K562 (cell line): ENCODE measurements around the gene IL20RA. TPM values are rescaled to one million over a fixed set of nuclear protein-coding genes. Genes with fewer than 3 reads are reported as not detected.

Experiments
- ATAC-seq: fragments of 200-7000 bp; cut with Tn5 transposase; 3 replicates; pipeline ENCODE4 v1.9.1; 2020; ENCODE audit warnings: moderate library complexity
- BruUV-seq: library from RNA; stranded (reverse); fragments of 400-500 nt; replicated peaks from 2 replicates; lab custom pipeline; 2021; lab: Mats Ljungman, UMichigan
- CTCF ChIA-PET: fragments of 300-600 bp; formaldehyde crosslinking; extraction: SDS; loops from one replicate; lab custom pipeline; 2021; ENCODE audit warnings: low intra/inter-chr PET ratio; lab: Yijun Ruan, JAX
- POLR2A ChIA-PET: fragments of 300-600, 350-650 bp; sonication (Branson Sonifier 250); formaldehyde crosslinking; extraction: SDS; loops from one replicate; lab custom pipeline; 2021; ENCODE audit warnings: antibody characterized with exemption, inconsistent platforms; lab: Yijun Ruan, JAX
- DNase-seq, 4 experiments: peaks; one replicate each; pipeline versions ENCODE4 v3.0.0 to v3.0.0-alpha.2; 2011 to 2018; ENCODE audit warnings: low spot score in 3 of 4, mixed read lengths in 3 of 4; ENCODE audit errors: extremely low read depth in 1 of 4
- FAIRE-seq: peaks from 2 replicates; lab custom pipeline; 2011; peaks lifted over from hg19 to GRCh38; lab: Jason Lieb, UNC
- H2AFZ ChIP-seq: 2 replicates; pipeline ENCODE4 v1.6.0; 2011; ENCODE audit warnings: low read depth, low read length, control low read depth, inconsistent platforms
- H3K27ac ChIP-seq: fragments of 200-600 bp; 3 replicates; pipeline ENCODE4 v1.8.0; 2011; ENCODE audit warnings: low read depth, mild to moderate bottlenecking, control low read depth, inconsistent platforms, low read length, moderate library complexity, mixed read lengths; ENCODE audit errors: extremely low read depth
- H3K27me3 ChIP-seq, 2 experiments: fragments of 300-600 bp in 1 of 2; 2 replicates in 1 of 2; 3 replicates in 1 of 2; pipeline versions ENCODE4 v1.6.0 to v1.8.0; 2011; ENCODE audit warnings: inconsistent platforms in 2 of 2, low read length in 2 of 2, mild to moderate bottlenecking in 1 of 2, mixed read lengths in 1 of 2, moderate library complexity in 1 of 2; ENCODE audit not compliant: control insufficient read depth in 2 of 2, insufficient read depth in 2 of 2
- H3K36me3 ChIP-seq: fragments of 300-600 bp; 3 replicates; pipeline ENCODE4 v1.8.0; 2011; ENCODE audit warnings: mild to moderate bottlenecking, low read length, inconsistent platforms; ENCODE audit not compliant: control insufficient read depth, insufficient read depth
- H3K4me1 ChIP-seq, 2 experiments: fragments of 200-600 bp in 1 of 2; replicated peaks in 1 of 2; 2 replicates in 1 of 2; 3 replicates in 1 of 2; pipeline versions ENCODE4 v1.5.1 to v1.8.0; 2011; ENCODE audit warnings: inconsistent platforms in 2 of 2, low read length in 2 of 2, mild to moderate bottlenecking in 1 of 2, mixed read lengths in 1 of 2, moderate library complexity in 1 of 2; ENCODE audit not compliant: control insufficient read depth in 2 of 2, insufficient read depth in 2 of 2
- H3K4me2 ChIP-seq: 2 replicates; pipeline ENCODE4 v1.6.1; 2011; ENCODE audit warnings: low read length, control low read depth, inconsistent platforms, mixed read lengths; ENCODE audit not compliant: insufficient read depth
- H3K4me3 ChIP-seq: fragments of 200-600 bp; sonication (generic), shearing (Covaris generic); 2 replicates; pipeline ENCODE4 v1.5.1; 2016; ENCODE audit warnings: control low read depth, inconsistent platforms
- H3K79me2 ChIP-seq: fragments of 200-600 bp; 3 replicates; pipeline ENCODE4 v1.8.0; 2011; ENCODE audit warnings: low read length, inconsistent platforms; ENCODE audit not compliant: control insufficient read depth, insufficient read depth
- H3K9ac ChIP-seq, 2 experiments: 2 replicates each; pipeline versions ENCODE4 v1.6.0 to v1.6.1; 2011; ENCODE audit warnings: low read depth in 2 of 2, low read length in 2 of 2, control low read depth in 1 of 2, inconsistent platforms in 1 of 2, mild to moderate bottlenecking in 1 of 2, mixed read lengths in 1 of 2; ENCODE audit not compliant: insufficient read depth in 1 of 2
- H3K9me1 ChIP-seq: one replicate; pipeline ENCODE4 v1.6.0; 2011; ENCODE audit warnings: inconsistent platforms, mild to moderate bottlenecking, low read length, moderate library complexity; ENCODE audit not compliant: control insufficient read depth, insufficient read depth
- H3K9me3 ChIP-seq: replicated peaks from 2 replicates; pipeline ENCODE4 v1.5.1; 2011; ENCODE audit warnings: low read depth, low read length, inconsistent platforms; ENCODE audit not compliant: control insufficient read depth, insufficient read depth
- H4K20me1 ChIP-seq: replicated peaks from 2 replicates; pipeline ENCODE4 v1.6.1; 2011; ENCODE audit warnings: low read length, inconsistent platforms, mixed read lengths; ENCODE audit not compliant: control insufficient read depth, insufficient read depth
- PPARD ChIP-seq: fragments of 250-450 bp; sonication (Bioruptor Pico); IDR thresholded peaks from 2 replicates; pipeline ENCODE4 v1.8.0; 2022; ENCODE audit warnings: inconsistent platforms, mild to moderate bottlenecking, moderate library complexity
- SREBF2 ChIP-seq: sonication (generic); formaldehyde crosslinking; IDR thresholded peaks from 2 replicates; pipeline ENCODE4 v1.4.0; 2020; ENCODE audit warnings: mild to moderate bottlenecking, missing genetic modification reagents
- TFAM ChIP-seq: fragments of 250-450 bp; sonication (Bioruptor Pico); conservative IDR thresholded peaks from 2 replicates; pipeline ENCODE4 v1.5.0; 2021; ENCODE audit warnings: mild to moderate bottlenecking, moderate library complexity
- XRCC4 ChIP-seq: IDR thresholded peaks from one replicate; pipeline ENCODE4 v1.6.1; 2011; ENCODE audit not compliant: insufficient read depth, insufficient read length; ENCODE audit errors: extremely low read depth
- ZNF324 ChIP-seq: fragments of 250-450 bp; sonication (Bioruptor Pico); IDR thresholded peaks from 2 replicates; pipeline ENCODE4 v1.4.0; 2020; ENCODE audit warnings: mild to moderate bottlenecking
- ZSCAN29 ChIP-seq: fragments of 450-650 bp; IDR thresholded peaks from 2 replicates; pipeline ENCODE4 v1.6.1; 2017
- WGBS: fragments of 100-300 bp; shearing (Covaris generic); methylation state at CpG from one replicate; pipeline ENCODE4 v1.1.6; 2016; ENCODE audit warnings: low coverage, mixed read lengths; ENCODE audit not compliant: insufficient coverage; ENCODE audit errors: missing lambda C conversion rate; 5-methylcytosine and 5-hydroxymethylcytosine counted together
- in situ Hi-C: fragments of 300-500 bp; cut with MboI; formaldehyde crosslinking; loops from 4 replicates; pipeline ENCODE4 v1.15.0; 2018; ENCODE audit warnings: inconsistent platforms, mixed read lengths
- intact Hi-C: fragments of 100-400 bp; cut with micrococcal nuclease; formaldehyde crosslinking; loops from 2 replicates; pipeline ENCODE4 v1.14.2; 2022
- polyA plus RNA-seq, 8 experiments: library from polyadenylated mRNA; depleted of rRNA in 4 of 8; stranded (reverse) in 5 of 8; unstranded in 3 of 8; fragments of >200 nt; fragmentation: Nextera tagmentation in 2 of 8; fragmentation: Illumina TruSeq in 1 of 8; extraction: Ambion mirVana in 2 of 8; extraction: Trizol in 1 of 8; gene quantifications; 2 replicates each; pipeline versions ENCODE4 v1.2.1 to v1.2.3, GENCODE V29; 2011 to 2014; ENCODE audit warnings: inconsistent platforms in 1 of 8, missing spikeins in 1 of 8
- total RNA-seq, 7 experiments: library from RNA; depleted of rRNA in 6 of 7; stranded (reverse); fragments of >200 nt in 6 of 7; fragmentation: Illumina TruSeq in 2 of 7; extraction: Trizol in 2 of 7; gene quantifications; 2 replicates each; pipeline versions ENCODE4 v1.2.1 to v1.2.3, GENCODE V29; 2011 to 2021; ENCODE audit warnings: low replicate concordance in 1 of 7
- TF ChIP-seq, protein P1 (sequence below): sonication (generic); formaldehyde crosslinking; IDR thresholded peaks from 2 replicates; pipeline ENCODE4 v1.8.0; 2022; ENCODE audit warnings: missing genetic modification reagents, mild to moderate bottlenecking, borderline replicate concordance
- TF ChIP-seq, protein P2 (sequence below): fragments of 250-450 bp; sonication (Bioruptor Pico); IDR thresholded peaks from 2 replicates; pipeline ENCODE4 v1.4.0; 2020; ENCODE audit warnings: mild to moderate bottlenecking
- TF ChIP-seq, protein P3 (sequence below): fragments of 450-650 bp; formaldehyde crosslinking; IDR thresholded peaks from 2 replicates; pipeline ENCODE4 v1.4.0; 2020; ENCODE audit warnings: mild to moderate bottlenecking, moderate library complexity
- TF ChIP-seq, protein P4 (sequence below): fragments of 250-450 bp; sonication (Bioruptor Pico); IDR thresholded peaks from 2 replicates; pipeline ENCODE4 v1.5.0; 2020; ENCODE audit warnings: mild to moderate bottlenecking

The IL20RA gene
- total and polyA plus RNA-seq, 9 of the 15 experiments (the other 6 are each of a cell fraction or from before 2014, with no cell fraction given) = not detected

DNA sequence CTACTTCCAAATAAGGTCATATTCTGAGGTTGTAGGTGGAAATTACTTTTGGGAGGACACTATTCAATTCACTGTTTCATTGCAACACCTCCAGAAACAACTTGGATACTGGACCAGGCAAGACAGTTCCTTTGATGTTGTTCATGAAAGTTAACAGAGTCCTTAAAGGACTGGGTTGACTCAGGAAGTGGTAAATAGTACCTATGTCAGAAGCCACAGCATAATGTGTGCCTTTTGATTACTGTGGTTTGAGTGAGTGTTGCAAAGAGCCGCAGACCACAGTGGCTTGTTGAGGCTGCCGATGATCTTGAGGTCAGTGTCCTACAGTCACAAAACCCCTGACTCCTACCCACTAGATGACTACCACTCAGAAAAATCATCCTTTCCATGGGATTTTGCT is 10.9 kb downstream of the IL20RA start (continued):
- TF ChIP-seq ZNF324 (CRISPR knock-in tag) = no peak
- TF ChIP-seq SREBF2 (CRISPR knock-in tag) = no peak

DNA sequence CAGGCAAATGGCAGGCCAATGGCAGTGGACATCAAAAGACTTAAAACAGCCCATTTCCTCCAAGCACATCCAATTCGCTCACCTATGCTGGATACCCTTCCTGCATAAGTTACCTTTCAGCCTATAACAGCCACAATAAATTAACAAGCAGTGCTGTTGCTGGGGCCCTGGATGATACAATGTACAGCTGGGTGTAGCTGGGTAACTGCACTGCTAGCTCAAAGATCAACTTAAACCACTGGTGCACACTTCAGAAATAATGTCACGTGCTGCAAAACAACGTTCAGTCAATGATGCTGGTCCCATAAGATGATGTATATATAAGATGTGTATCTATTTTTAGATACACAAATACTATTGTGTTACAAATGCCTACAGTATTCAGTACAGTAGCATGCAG is 13.6 kb downstream of the IL20RA start:
- no peak overlapping the region for H2AFZ ChIP-seq
- H3K4me1 ChIP-seq = no peaks in the 10 kb centered on the region
- H3K9me3 ChIP-seq = no peaks in the 10 kb centered on the region
- 1% methylated on average over 3 of the region's 3 CpGs for WGBS
- H3K4me2 ChIP-seq = no peak overlapping the region
- no peak overlapping the region for H3K4me3 ChIP-seq
- H4K20me1 ChIP-seq = no peaks in the 10 kb centered on the region
- BruUV-seq = no TSS peak
- ATAC-seq (no peak), DNase-seq (no peak), FAIRE-seq (no peak)
- peaks cover 3 to 10% of the 10 kb centered on the region in 2 experiments; a peak in 1 of 5 replicates for H3K27me3 ChIP-seq
- TF ChIP-seq, protein P1, sequence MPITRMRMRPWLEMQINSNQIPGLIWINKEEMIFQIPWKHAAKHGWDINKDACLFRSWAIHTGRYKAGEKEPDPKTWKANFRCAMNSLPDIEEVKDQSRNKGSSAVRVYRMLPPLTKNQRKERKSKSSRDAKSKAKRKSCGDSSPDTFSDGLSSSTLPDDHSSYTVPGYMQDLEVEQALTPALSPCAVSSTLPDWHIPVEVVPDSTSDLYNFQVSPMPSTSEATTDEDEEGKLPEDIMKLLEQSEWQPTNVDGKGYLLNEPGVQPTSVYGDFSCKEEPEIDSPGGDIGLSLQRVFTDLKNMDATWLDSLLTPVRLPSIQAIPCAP = no peak
- no peaks in the 10 kb centered on the region for H3K9me1 ChIP-seq
- in situ Hi-C loops = no loop called here
- CTCF ChIA-PET = no interaction called here
- H3K9ac ChIP-seq = no peak overlapping the region
- intact Hi-C loops = no loop called here
- H3K79me2 ChIP-seq = no peaks in the 10 kb centered on the region
- POLR2A ChIA-PET = no interaction called here
- H3K36me3 ChIP-seq = no peaks in the 10 kb centered on the region
- no peak overlapping the region for H3K27ac ChIP-seq

DNA sequence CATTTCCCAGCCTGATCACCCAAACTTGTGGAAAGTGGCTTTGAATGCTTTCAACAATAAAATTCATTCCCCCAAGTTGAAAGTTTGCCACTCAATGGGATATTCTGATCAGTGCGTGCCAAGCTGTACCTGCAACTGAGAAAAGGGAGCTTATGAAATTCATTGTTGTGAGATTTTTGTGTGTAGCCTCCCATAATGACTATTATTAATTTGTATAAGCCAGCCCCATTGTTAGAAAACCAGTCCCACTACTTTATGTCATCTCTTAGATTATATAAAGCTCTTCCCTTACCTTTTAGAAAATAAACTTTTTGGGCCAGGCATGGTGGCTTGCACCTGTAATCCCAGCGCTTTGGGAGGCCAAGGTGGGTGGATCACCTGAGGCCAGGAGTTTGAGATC is 15.9 kb downstream of the IL20RA start:
- CTCF ChIA-PET = no interaction called here
- intact Hi-C loops (no loop called here), in situ Hi-C loops (no loop called here)
- no peaks in the 10 kb centered on the region for H3K79me2 ChIP-seq
- H3K9me3 ChIP-seq = no peaks in the 10 kb centered on the region
- FAIRE-seq (no peak), ATAC-seq (no peak), DNase-seq (no peak)
- H3K36me3 ChIP-seq = no peaks in the 10 kb centered on the region
- no peak overlapping the region for H3K4me3 ChIP-seq
- H3K27me3 ChIP-seq = peaks cover 3 to 10% of the 10 kb centered on the region in 2 experiments; a peak in 2 of 5 replicates
- H2AFZ ChIP-seq = no peak overlapping the region
- no peak overlapping the region for H3K9ac ChIP-seq
- no peaks in the 10 kb centered on the region for H4K20me1 ChIP-seq
- BruUV-seq = no TSS peak
- no peaks in the 10 kb centered on the region for H3K4me1 ChIP-seq
- POLR2A ChIA-PET = no interaction called here
- 2% methylated on average over 2 of the region's 2 CpGs for WGBS
- no peak overlapping the region for H3K27ac ChIP-seq
- no peak overlapping the region for H3K4me2 ChIP-seq
- H3K9me1 ChIP-seq = no peaks in the 10 kb centered on the region
- TF ChIP-seq ZSCAN29 (no peak), XRCC4 (no peak), TFAM (CRISPR knock-in tag) (no peak), PPARD (CRISPR knock-in tag) (no peak)
- TF ChIP-seq, protein P2, sequence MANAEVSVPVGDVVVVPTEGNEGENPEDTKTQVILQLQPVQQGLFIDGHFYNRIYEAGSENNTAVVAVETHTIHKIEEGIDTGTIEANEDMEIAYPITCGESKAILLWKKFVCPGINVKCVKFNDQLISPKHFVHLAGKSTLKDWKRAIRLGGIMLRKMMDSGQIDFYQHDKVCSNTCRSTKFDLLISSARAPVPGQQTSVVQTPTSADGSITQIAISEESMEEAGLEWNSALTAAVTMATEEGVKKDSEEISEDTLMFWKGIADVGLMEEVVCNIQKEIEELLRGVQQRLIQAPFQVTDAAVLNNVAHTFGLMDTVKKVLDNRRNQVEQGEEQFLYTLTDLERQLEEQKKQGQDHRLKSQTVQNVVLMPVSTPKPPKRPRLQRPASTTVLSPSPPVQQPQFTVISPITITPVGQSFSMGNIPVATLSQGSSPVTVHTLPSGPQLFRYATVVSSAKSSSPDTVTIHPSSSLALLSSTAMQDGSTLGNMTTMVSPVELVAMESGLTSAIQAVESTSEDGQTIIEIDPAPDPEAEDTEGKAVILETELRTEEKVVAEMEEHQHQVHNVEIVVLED (CRISPR knock-in tag) = no peak
- TF ChIP-seq, protein P3, sequence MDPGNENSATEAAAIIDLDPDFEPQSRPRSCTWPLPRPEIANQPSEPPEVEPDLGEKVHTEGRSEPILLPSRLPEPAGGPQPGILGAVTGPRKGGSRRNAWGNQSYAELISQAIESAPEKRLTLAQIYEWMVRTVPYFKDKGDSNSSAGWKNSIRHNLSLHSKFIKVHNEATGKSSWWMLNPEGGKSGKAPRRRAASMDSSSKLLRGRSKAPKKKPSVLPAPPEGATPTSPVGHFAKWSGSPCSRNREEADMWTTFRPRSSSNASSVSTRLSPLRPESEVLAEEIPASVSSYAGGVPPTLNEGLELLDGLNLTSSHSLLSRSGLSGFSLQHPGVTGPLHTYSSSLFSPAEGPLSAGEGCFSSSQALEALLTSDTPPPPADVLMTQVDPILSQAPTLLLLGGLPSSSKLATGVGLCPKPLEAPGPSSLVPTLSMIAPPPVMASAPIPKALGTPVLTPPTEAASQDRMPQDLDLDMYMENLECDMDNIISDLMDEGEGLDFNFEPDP (CRISPR knock-in tag) = no peak
- TF ChIP-seq, protein P4, sequence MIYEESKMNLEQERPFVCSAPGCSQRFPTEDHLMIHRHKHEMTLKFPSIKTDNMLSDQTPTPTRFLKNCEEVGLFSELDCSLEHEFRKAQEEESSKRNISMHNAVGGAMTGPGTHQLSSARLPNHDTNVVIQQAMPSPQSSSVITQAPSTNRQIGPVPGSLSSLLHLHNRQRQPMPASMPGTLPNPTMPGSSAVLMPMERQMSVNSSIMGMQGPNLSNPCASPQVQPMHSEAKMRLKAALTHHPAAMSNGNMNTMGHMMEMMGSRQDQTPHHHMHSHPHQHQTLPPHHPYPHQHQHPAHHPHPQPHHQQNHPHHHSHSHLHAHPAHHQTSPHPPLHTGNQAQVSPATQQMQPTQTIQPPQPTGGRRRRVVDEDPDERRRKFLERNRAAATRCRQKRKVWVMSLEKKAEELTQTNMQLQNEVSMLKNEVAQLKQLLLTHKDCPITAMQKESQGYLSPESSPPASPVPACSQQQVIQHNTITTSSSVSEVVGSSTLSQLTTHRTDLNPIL (CRISPR knock-in tag) = no peak
